HG02588 (cell line): Measurements from ENCODE around the gene C10orf120.

Experiments used
- ATAC-seq: cut with Tn5 transposase; IDR thresholded peaks from one replicate; pipeline ENCODE4 v1.9.1; 2021; ENCODE audit warnings: mild to moderate bottlenecking, moderate library complexity; ENCODE audit not compliant: unreplicated experiment

Gene C10orf120

GRCh38 chr10:122703483-122704448, 4.1 kb upstream of the C10orf120 start:
- no peak for ATAC-seq

- ATAC-seq, result no peak
Observed at GRCh38 chr10:122702275-122702674, 2.6 kb upstream of the C10orf120 start.

GRCh38 chr10:122701652-122702051, 2.0 kb upstream of the C10orf120 start:
- no peak for ATAC-seq

GRCh38 chr10:122696687-122697086, 3.0 kb downstream of the C10orf120 start:
- no peak for ATAC-seq

GRCh38 chr10:122692744-122693143, 6.9 kb downstream of the C10orf120 start:
- ATAC-seq, result no peak

GRCh38 chr10:122689146-122689820, 10.4 kb downstream of the C10orf120 start:
- no peak for ATAC-seq

GRCh38 chr10:122688293-122688989, 11.2 kb downstream of the C10orf120 start:
- ATAC-seq, result no peak

- no peak for ATAC-seq
Observed at GRCh38 chr10:122682522-122682921, 17.1 kb downstream of the C10orf120 start.

GRCh38 chr10:122678266-122678665, 21.4 kb downstream of the C10orf120 start:
- no peak for ATAC-seq

GRCh38 chr10:122675278-122675677, 24.4 kb downstream of the C10orf120 start:
- no peak for ATAC-seq

GRCh38 chr10:122674781-122675180, 24.9 kb downstream of the C10orf120 start:
- no peak for ATAC-seq

GRCh38 chr10:122673731-122674130, 25.9 kb downstream of the C10orf120 start:
- no peak for ATAC-seq

- ATAC-seq, result no peak
Observed at GRCh38 chr10:122673269-122673668, 26.4 kb downstream of the C10orf120 start.

GRCh38 chr10:122672655-122673054, 27.0 kb downstream of the C10orf120 start:
- ATAC-seq, result no peak

- no peak for ATAC-seq
Observed at GRCh38 chr10:122671355-122671754, 28.3 kb downstream of the C10orf120 start.

- ATAC-seq, result no peak
Observed at GRCh38 chr10:122669842-122670241, 29.8 kb downstream of the C10orf120 start.

- no peak for ATAC-seq
Observed at GRCh38 chr10:122669045-122669444, 30.6 kb downstream of the C10orf120 start.

GRCh38 chr10:122665946-122666345, 33.7 kb downstream of the C10orf120 start:
- ATAC-seq, result no peak

- ATAC-seq, result no peak
Observed at GRCh38 chr10:122665329-122665860, 34.3 kb downstream of the C10orf120 start.

- no peak for ATAC-seq
Observed at GRCh38 chr10:122664501-122664900, 35.1 kb downstream of the C10orf120 start.

GRCh38 chr10:122663516-122664130, 36.0 kb downstream of the C10orf120 start:
- no peak for ATAC-seq
